ENCODE measurements around the gene GUCD1. TPM values are rescaled to one million over a fixed set of nuclear protein-coding genes. Genes with fewer than 3 reads are reported as not detected.
"Not testable (repeated sequence)": the region's sequence is repeated elsewhere in the genome, so short reads cannot be mapped to it uniquely, and the experiment has no call there.

The GUCD1 gene
- total RNA-seq, 3 donors from 2014 or later (not counting 1 experiment from before 2014, with no cell fraction given): 76.9 to 102 (median 94.9) TPM

- Mint-ChIP-seq H3K4me1 (peaks cover 16 to 35% of the 10 kb centered on the region in 2 donors), H3K27ac (peak overlapping the region; percentile 46 to 47), H3K27me3 (ENCODE audit: low read depth in 2 of 2) (no peaks in the 10 kb centered on the region), H3K4me3 (no peak overlapping the region), H3K9me3 (no peaks in the 10 kb centered on the region), H3K36me3 (no peaks in the 10 kb centered on the region)
- peaks cover 48% of the 10 kb centered on the region for H3K4me1 ChIP-seq (ENCODE audit: control insufficient read depth, insufficient read depth, low read length)
- 73% methylated on average over 12 of the region's 12 CpGs for WGBS (ENCODE audit: insufficient coverage)
- no peak for DNase-seq
- H3K27me3 ChIP-seq (ENCODE audit: control insufficient read depth, insufficient read depth, low read length): no peaks in the 10 kb centered on the region
- peak; percentile 41 to 58 (median 42) for ATAC-seq
- no peak for TF ChIP-seq CTCF (IDR thresholded peaks at IDR 0.05)
- no peak overlapping the region for H3K4me3 ChIP-seq (ENCODE audit: low read length)
- no peaks in the 10 kb centered on the region for H3K36me3 ChIP-seq (ENCODE audit: control insufficient read depth, insufficient read depth, low read length)
- no peak overlapping the region for H3K27ac ChIP-seq (ENCODE audit: low read length)
- intact Hi-C loops (cut with micrococcal nuclease): loop anchor here (5.0 kb wide), 1 partner anchor 924 kb away; no protein-coding TSS in a partner anchor
- no peaks in the 10 kb centered on the region for H3K9me3 ChIP-seq (ENCODE audit: control insufficient read depth, insufficient read depth, low read length)
These were observed 46.5 kb upstream of the GUCD1 start for GRCh38 chr22:24601217-24602104.

- ATAC-seq; H3K27ac ChIP-seq (ENCODE audit: low read length); H3K27me3 Mint-ChIP-seq (ENCODE audit: low read depth in 2 of 2); DNase-seq; H3K36me3 Mint-ChIP-seq; H3K4me3 ChIP-seq (ENCODE audit: low read length); H3K9me3 Mint-ChIP-seq; H3K27me3 ChIP-seq (ENCODE audit: control insufficient read depth, insufficient read depth, low read length); H3K36me3 ChIP-seq (ENCODE audit: control insufficient read depth, insufficient read depth, low read length); H3K4me3 Mint-ChIP-seq; H3K9me3 ChIP-seq (ENCODE audit: control insufficient read depth, insufficient read depth, low read length): not testable (repeated sequence)
- Mint-ChIP-seq H3K27ac (peak overlapping the region in 1 of 2 donors; percentile 22), H3K4me1 (peaks cover 16 to 35% of the 10 kb centered on the region in 2 donors)
- WGBS (ENCODE audit: insufficient coverage): 96% methylated on average over 2 of the region's 3 CpGs
- intact Hi-C loops (cut with micrococcal nuclease): loop anchor here (5.0 kb wide), 1 partner anchor 923 kb away; no protein-coding TSS in a partner anchor
- H3K4me1 ChIP-seq (ENCODE audit: control insufficient read depth, insufficient read depth, low read length): peaks cover 48% of the 10 kb centered on the region
These were observed 45.2 kb upstream of the GUCD1 start for GRCh38 chr22:24599958-24600715.

- H3K27me3 ChIP-seq (ENCODE audit: control insufficient read depth, insufficient read depth, low read length): no peaks in the 10 kb centered on the region
- Mint-ChIP-seq H3K36me3 (no peaks in the 10 kb centered on the region), H3K4me1 (peaks cover 15 to 35% of the 10 kb centered on the region in 2 donors), H3K4me3 (no peak overlapping the region), H3K27ac (peak overlapping the region in 1 of 2 donors; percentile 22), H3K9me3 (no peaks in the 10 kb centered on the region), H3K27me3 (ENCODE audit: low read depth in 2 of 2) (no peaks in the 10 kb centered on the region)
- no peaks in the 10 kb centered on the region for H3K36me3 ChIP-seq (ENCODE audit: control insufficient read depth, insufficient read depth, low read length)
- peaks cover 45% of the 10 kb centered on the region for H3K4me1 ChIP-seq (ENCODE audit: control insufficient read depth, insufficient read depth, low read length)
- H3K27ac ChIP-seq (ENCODE audit: low read length): no peak overlapping the region
- no peak overlapping the region for H3K4me3 ChIP-seq (ENCODE audit: low read length)
- no peaks in the 10 kb centered on the region for H3K9me3 ChIP-seq (ENCODE audit: control insufficient read depth, insufficient read depth, low read length)
- intact Hi-C loops (cut with micrococcal nuclease): no loop called here
- TF ChIP-seq CTCF (IDR thresholded peaks at IDR 0.05): no peak
- no peak for ATAC-seq
- 81% methylated on average over 7 of the region's 8 CpGs for WGBS (ENCODE audit: insufficient coverage)
- no peak for DNase-seq
These were observed 44.6 kb upstream of the GUCD1 start for GRCh38 chr22:24599514-24599913.

GRCh38 chr22:24597076-24597475, 42.1 kb upstream of the GUCD1 start:
- H3K9me3 Mint-ChIP-seq; DNase-seq; H3K4me3 ChIP-seq (ENCODE audit: low read length); H3K27me3 ChIP-seq (ENCODE audit: control insufficient read depth, insufficient read depth, low read length); H3K4me3 Mint-ChIP-seq; H3K27ac ChIP-seq (ENCODE audit: low read length); ATAC-seq; H3K27ac Mint-ChIP-seq; H3K36me3 Mint-ChIP-seq; intact Hi-C loops (cut with micrococcal nuclease); H3K27me3 Mint-ChIP-seq (ENCODE audit: low read depth in 2 of 2); H3K36me3 ChIP-seq (ENCODE audit: control insufficient read depth, insufficient read depth, low read length); H3K9me3 ChIP-seq (ENCODE audit: control insufficient read depth, insufficient read depth, low read length): not testable (repeated sequence)
- H3K4me1 Mint-ChIP-seq: peaks cover 0 to 23% of the 10 kb centered on the region in 2 donors
- H3K4me1 ChIP-seq (ENCODE audit: control insufficient read depth, insufficient read depth, low read length): peaks cover 34% of the 10 kb centered on the region
- WGBS (ENCODE audit: insufficient coverage): 83% methylated on average over 8 of the region's 9 CpGs

Data from natural killer cell (primary cell).